GM12878 (cell line): ENCODE data around the gene SIDT1. TPM values are rescaled to one million over a fixed set of nuclear protein-coding genes. Genes with fewer than 3 reads are reported as not detected.

Source experiments
- ATAC-seq: fragments of 200-7000 bp; cut with Tn5 transposase; 3 replicates; pipeline ENCODE4 v1.9.1; 2020; ENCODE audit warnings: mild to moderate bottlenecking, moderate library complexity
- BruUV-seq: library from RNA; stranded (reverse); fragments of 400-500 nt; replicated peaks from 2 replicates; lab custom pipeline; 2021; lab: Mats Ljungman, UMichigan
- CTCF ChIA-PET: fragments of 300-600 bp; sonication (Branson Sonifier 250); formaldehyde crosslinking; extraction: SDS; loops from one replicate; lab custom pipeline; 2021; ENCODE audit warnings: inconsistent platforms; lab: Yijun Ruan, JAX
- POLR2A ChIA-PET: fragments of 350-600 bp; formaldehyde crosslinking; extraction: SDS; loops from one replicate; lab custom pipeline; 2021; ENCODE audit warnings: inconsistent platforms; lab: Charles Lee
- RAD21 ChIA-PET: fragments of 300-600 bp; sonication (Branson Sonifier 250); formaldehyde crosslinking; loops from one replicate; lab custom pipeline; 2023; ENCODE audit warnings: antibody characterized with exemption; ENCODE audit not compliant: unreplicated experiment; lab: Charles Lee
- SMC1A ChIA-PET: fragments of 300-600 bp; sonication (Branson Sonifier 250); formaldehyde crosslinking; loops from one replicate; lab custom pipeline; 2023; ENCODE audit not compliant: unreplicated experiment, uncharacterized antibody; lab: Charles Lee
- DNase-seq: peaks from one replicate; pipeline ENCODE4 v3.0.0-alpha.2; 2011; ENCODE audit warnings: low read depth, low spot score
- FAIRE-seq: peaks from 3 replicates; lab custom pipeline; 2011; peaks lifted over from hg19 to GRCh38; lab: Jason Lieb, UNC
- H2AFZ ChIP-seq: 2 replicates; pipeline ENCODE4 v1.6.0; 2011; ENCODE audit warnings: low read depth, low read length, control low read depth; ENCODE audit not compliant: control insufficient read depth
- H3K27ac ChIP-seq: 2 replicates; pipeline ENCODE4 v1.5.1; 2011; ENCODE audit warnings: control low read depth; ENCODE audit not compliant: control insufficient read depth, insufficient read depth
- H3K27me3 ChIP-seq, 2 experiments: replicated peaks in 1 of 2; 2 replicates each; pipeline versions ENCODE4 v1.6.0 to v1.6.1; 2011; ENCODE audit warnings: low read length in 1 of 2; ENCODE audit not compliant: control insufficient read depth in 2 of 2, insufficient read depth in 2 of 2
- H3K36me3 ChIP-seq, 2 experiments: 2 replicates each; pipeline ENCODE4 v1.5.1; 2011; ENCODE audit warnings: low read length in 1 of 2; ENCODE audit not compliant: control insufficient read depth in 2 of 2, insufficient read depth in 2 of 2
- H3K4me1 ChIP-seq: 2 replicates; pipeline ENCODE4 v1.6.1; 2011; ENCODE audit warnings: mild to moderate bottlenecking, low read length, moderate library complexity, mixed read lengths; ENCODE audit not compliant: control insufficient read depth, insufficient read depth
- H3K4me2 ChIP-seq: 2 replicates; pipeline ENCODE4 v1.6.0; 2011; ENCODE audit warnings: control low read depth; ENCODE audit not compliant: control insufficient read depth, insufficient read depth
- H3K4me3 ChIP-seq: fragments of 200-600 bp; sonication (generic); 2 replicates; pipeline ENCODE4 v1.5.1; 2016
- H3K79me2 ChIP-seq: 2 replicates; pipeline ENCODE4 v1.6.0; 2011; ENCODE audit warnings: low read length; ENCODE audit not compliant: control insufficient read depth, insufficient read depth
- H3K9ac ChIP-seq: 2 replicates; pipeline ENCODE4 v1.8.0; 2011; ENCODE audit warnings: low read length, control low read depth, mixed read lengths; ENCODE audit not compliant: control insufficient read depth, insufficient read depth
- H3K9me3 ChIP-seq: replicated peaks from 3 replicates; pipeline ENCODE4 v1.5.1; 2011; ENCODE audit warnings: mild to moderate bottlenecking, low read length; ENCODE audit not compliant: control insufficient read depth, insufficient read depth
- H4K20me1 ChIP-seq: 2 replicates; pipeline ENCODE4 v1.6.0; 2011; ENCODE audit not compliant: control insufficient read depth, insufficient read depth
- BCL11A ChIP-seq: IDR thresholded peaks from 2 replicates; pipeline ENCODE4 v1.6.1; 2011; ENCODE audit warnings: low read depth, low read length
- DPF2 ChIP-seq: fragments of 450-650 bp; IDR thresholded peaks from 2 replicates; pipeline ENCODE4 v1.6.1; 2017; ENCODE audit warnings: mild to moderate bottlenecking
- EP300 ChIP-seq, 2 experiments: fragments of 150-350 bp in 1 of 2; IDR thresholded peaks; 2 replicates each; pipeline ENCODE4 v1.6.1; 2011 to 2012; ENCODE audit warnings: low read depth in 2 of 2, low read length in 2 of 2, borderline replicate concordance in 1 of 2, improper control_type of control experiment in 1 of 2, inconsistent platforms in 1 of 2; ENCODE audit not compliant: control insufficient read depth in 1 of 2
- KDM1A ChIP-seq: fragments of 200-600 bp; sonication (generic); IDR thresholded peaks from 2 replicates; pipeline ENCODE4 v1.6.1; 2016; ENCODE audit warnings: borderline replicate concordance
- WGBS: methylation state at CpG from one replicate; pipeline ENCODE4 v1.1.6; 2016; ENCODE audit warnings: low lambda C conversion rate; ENCODE audit not compliant: insufficient replicate concordance, insufficient coverage; ENCODE audit errors: missing lambda C conversion rate; 5-methylcytosine and 5-hydroxymethylcytosine counted together
- in situ Hi-C: fragments of 300-500 bp; cut with MboI; formaldehyde crosslinking; loops from 9 replicates; pipeline ENCODE4 v1.14.3; 2018; ENCODE audit warnings: mixed read lengths
- intact Hi-C: fragments of 100-400 bp; cut with micrococcal nuclease; formaldehyde crosslinking; loops from one replicate; pipeline ENCODE4 v1.14.2; 2022; ENCODE audit not compliant: unreplicated experiment
- polyA plus RNA-seq, 11 experiments: library from polyadenylated mRNA; depleted of rRNA in 4 of 11; unstranded in 6 of 11; stranded (reverse) in 5 of 11; fragments of >200 nt; fragmentation: Nextera tagmentation in 4 of 11; fragmentation: Illumina TruSeq in 1 of 11; extraction: Ambion mirVana in 4 of 11; extraction: Trizol in 1 of 11; gene quantifications; 1 replicate in 1 of 11; 2 replicates in 10 of 11; pipeline versions ENCODE4 v1.2.1 to v1.2.3, GENCODE V29; 2011 to 2016; ENCODE audit warnings: inconsistent platforms in 2 of 11, missing spikeins in 2 of 11, low read depth in 1 of 11
- total RNA-seq, 4 experiments: library from RNA; depleted of rRNA in 3 of 4; stranded (reverse); fragments of >200 nt in 3 of 4; fragmentation: Illumina TruSeq in 1 of 4; extraction: Trizol in 1 of 4; gene quantifications; 2 replicates each; pipeline versions ENCODE4 v1.2.1 to v1.2.3, GENCODE V29; 2013 to 2021
- TF ChIP-seq, protein P1 (sequence below): fragments of 450-650 bp; IDR thresholded peaks from 2 replicates; pipeline ENCODE4 v1.6.1; 2017; ENCODE audit warnings: antibody characterized with exemption, mild to moderate bottlenecking, moderate library complexity
- TF ChIP-seq, protein P2 (sequence below): fragments of 450-650 bp; IDR thresholded peaks from 2 replicates; pipeline ENCODE4 v1.6.1; 2017; ENCODE audit warnings: low read depth, mild to moderate bottlenecking, moderate library complexity

Gene SIDT1
- total and polyA plus RNA-seq, 10 of the 15 experiments (the other 5 are each of a cell fraction or from before 2014, with no cell fraction given), result 3.0 to 45.0 (median 26.6) TPM

DNA sequence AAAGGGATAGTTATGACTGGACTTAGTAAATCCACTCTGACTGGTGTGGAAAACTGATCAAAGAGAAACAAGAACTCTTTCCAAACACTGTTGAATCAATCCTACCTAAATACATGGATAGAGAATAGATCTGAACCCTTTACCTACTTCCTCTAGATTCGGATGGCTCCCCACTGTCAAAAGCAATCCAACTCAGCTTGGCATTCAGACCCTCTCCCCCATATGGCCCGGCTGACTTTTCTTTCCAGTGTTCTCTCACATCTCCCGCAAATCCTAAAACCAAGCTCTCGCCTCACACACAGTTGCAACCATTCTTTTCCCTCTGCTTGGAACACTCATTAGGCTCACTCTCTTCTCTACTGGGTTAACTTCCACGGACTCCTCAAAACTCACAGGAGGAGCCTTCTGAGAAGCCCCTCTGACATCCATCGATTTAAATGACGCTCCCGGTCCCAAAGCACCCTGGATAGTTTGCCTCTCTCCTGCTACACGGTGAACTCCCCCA is 18.0 kb upstream of the SIDT1 start:
- in situ Hi-C loops, result no loop called here
- ChIA-PET POLR2A (interaction anchor here (0.5 to 3.6 kb wide), 16 partner anchors 12 to 1830 kb away, joined by 3 to 19 read pairs (median 6); no protein-coding TSS in a partner anchor), CTCF (interaction anchor here (1.0 to 6.4 kb wide), 11 partner anchors 16 to 231 kb away, joined by 3 to 69 read pairs (median 11); no protein-coding TSS in a partner anchor), RAD21 (interaction anchor here (0.6 to 5.1 kb wide), 13 partner anchors 14 to 495 kb away, joined by 3 to 33 read pairs (median 9); partner anchors contain the start of gene NAA50), SMC1A (interaction anchor here (0.6 to 5.4 kb wide), 18 partner anchors 8 to 277 kb away, joined by 3 to 45 read pairs (median 8); partner anchors contain the start of gene NAA50)
- H3K4me3 ChIP-seq, result peak overlapping the region; percentile 87
- DNase-seq, result no peak
- peak overlapping the region; percentile 98 for H2AFZ ChIP-seq
- no peaks in the 10 kb centered on the region; a peak in 1 of 4 replicates for H3K36me3 ChIP-seq
- intact Hi-C loops, result no loop called here
- ATAC-seq, result peak; percentile 9
- peaks cover 12% of the 10 kb centered on the region for H3K4me1 ChIP-seq
- no peaks in the 10 kb centered on the region for H3K27me3 ChIP-seq
- peaks cover 15% of the 10 kb centered on the region for H3K79me2 ChIP-seq
- no peaks in the 10 kb centered on the region for H4K20me1 ChIP-seq
- TF ChIP-seq BCL11A, result no peak
- TF ChIP-seq EP300 (IDR thresholded peaks at IDR 0.05; ENCODE audit: borderline replicate concordance in 1 of 2, control insufficient read depth in 1 of 2, low read depth in 2 of 2, low read length in 2 of 2), result 0 out of 4 replicates have a peak, but pooled peaks of 1 of the 2 experiments have one; percentile 35
- TF ChIP-seq, protein P1, sequence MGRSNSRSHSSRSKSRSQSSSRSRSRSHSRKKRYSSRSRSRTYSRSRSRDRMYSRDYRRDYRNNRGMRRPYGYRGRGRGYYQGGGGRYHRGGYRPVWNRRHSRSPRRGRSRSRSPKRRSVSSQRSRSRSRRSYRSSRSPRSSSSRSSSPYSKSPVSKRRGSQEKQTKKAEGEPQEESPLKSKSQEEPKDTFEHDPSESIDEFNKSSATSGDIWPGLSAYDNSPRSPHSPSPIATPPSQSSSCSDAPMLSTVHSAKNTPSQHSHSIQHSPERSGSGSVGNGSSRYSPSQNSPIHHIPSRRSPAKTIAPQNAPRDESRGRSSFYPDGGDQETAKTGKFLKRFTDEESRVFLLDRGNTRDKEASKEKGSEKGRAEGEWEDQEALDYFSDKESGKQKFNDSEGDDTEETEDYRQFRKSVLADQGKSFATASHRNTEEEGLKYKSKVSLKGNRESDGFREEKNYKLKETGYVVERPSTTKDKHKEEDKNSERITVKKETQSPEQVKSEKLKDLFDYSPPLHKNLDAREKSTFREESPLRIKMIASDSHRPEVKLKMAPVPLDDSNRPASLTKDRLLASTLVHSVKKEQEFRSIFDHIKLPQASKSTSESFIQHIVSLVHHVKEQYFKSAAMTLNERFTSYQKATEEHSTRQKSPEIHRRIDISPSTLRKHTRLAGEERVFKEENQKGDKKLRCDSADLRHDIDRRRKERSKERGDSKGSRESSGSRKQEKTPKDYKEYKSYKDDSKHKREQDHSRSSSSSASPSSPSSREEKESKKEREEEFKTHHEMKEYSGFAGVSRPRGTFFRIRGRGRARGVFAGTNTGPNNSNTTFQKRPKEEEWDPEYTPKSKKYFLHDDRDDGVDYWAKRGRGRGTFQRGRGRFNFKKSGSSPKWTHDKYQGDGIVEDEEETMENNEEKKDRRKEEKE, result no peak
- no peak for TF ChIP-seq KDM1A
- TF ChIP-seq DPF2, result peak; percentile 21; the same call in 1 of the 2 replicates
- TF ChIP-seq, protein P2, sequence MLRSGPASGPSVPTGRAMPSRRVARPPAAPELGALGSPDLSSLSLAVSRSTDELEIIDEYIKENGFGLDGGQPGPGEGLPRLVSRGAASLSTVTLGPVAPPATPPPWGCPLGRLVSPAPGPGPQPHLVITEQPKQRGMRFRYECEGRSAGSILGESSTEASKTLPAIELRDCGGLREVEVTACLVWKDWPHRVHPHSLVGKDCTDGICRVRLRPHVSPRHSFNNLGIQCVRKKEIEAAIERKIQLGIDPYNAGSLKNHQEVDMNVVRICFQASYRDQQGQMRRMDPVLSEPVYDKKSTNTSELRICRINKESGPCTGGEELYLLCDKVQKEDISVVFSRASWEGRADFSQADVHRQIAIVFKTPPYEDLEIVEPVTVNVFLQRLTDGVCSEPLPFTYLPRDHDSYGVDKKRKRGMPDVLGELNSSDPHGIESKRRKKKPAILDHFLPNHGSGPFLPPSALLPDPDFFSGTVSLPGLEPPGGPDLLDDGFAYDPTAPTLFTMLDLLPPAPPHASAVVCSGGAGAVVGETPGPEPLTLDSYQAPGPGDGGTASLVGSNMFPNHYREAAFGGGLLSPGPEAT, result no peak
- WGBS, result 0% methylated on average over 9 of the region's 9 CpGs
- TSS peak; percentile 72 for BruUV-seq
- H3K27ac ChIP-seq, result peak overlapping the region; percentile 76
- H3K9ac ChIP-seq, result peak overlapping the region; percentile 85
- peaks cover 2% of the 10 kb centered on the region; the same call in 2 of the 3 replicates for H3K9me3 ChIP-seq
- peak overlapping the region; percentile 92 for H3K4me2 ChIP-seq
- FAIRE-seq, result no peak
